ENCODE results near the gene TAOK3. TPM values are rescaled to one million over a fixed set of nuclear protein-coding genes. Genes with fewer than 3 reads are reported as not detected.

Gene TAOK3
- total RNA-seq, 1 donor from 2014 or later = 57.8 TPM

- DNase-seq (ENCODE audit: low read depth) = no peak
Measured at GRCh38 chr12:118212606-118213005, 160.1 kb downstream of the TAOK3 start.

GRCh38 chr12:118206107-118206412, 166.6 kb downstream of the TAOK3 start:
- no peak for DNase-seq (ENCODE audit: low read depth)

GRCh38 chr12:118193958-118194357, 178.7 kb downstream of the TAOK3 start:
- no peak for DNase-seq (ENCODE audit: low read depth)

DNA sequence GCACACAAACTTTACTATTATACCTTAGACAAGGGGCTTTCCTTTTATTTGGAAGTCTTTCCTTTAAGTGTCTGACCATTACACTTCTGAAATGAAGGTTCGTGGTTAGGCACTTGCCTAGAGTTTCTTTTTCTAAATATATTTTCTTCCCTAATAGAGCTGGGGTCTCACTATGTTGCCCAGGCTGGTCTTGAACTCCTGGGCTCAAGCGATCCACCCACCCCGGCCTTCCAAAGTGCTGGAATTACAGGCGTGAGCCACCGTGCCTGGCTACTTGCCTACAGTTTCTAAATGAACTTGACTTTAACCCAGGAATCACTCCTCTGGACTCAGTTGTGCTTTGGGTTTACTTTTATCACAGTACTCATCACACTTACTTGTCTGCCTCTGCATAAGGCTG, 179.2 kb downstream of the TAOK3 start:
- no peak for DNase-seq (ENCODE audit: low read depth)

- DNase-seq (ENCODE audit: low read depth) = peak; percentile 48
Measured at GRCh38 chr12:118190266-118190665, 182.4 kb downstream of the TAOK3 start.

GRCh38 chr12:118189741-118190191, 182.9 kb downstream of the TAOK3 start:
- peak; percentile 37 for DNase-seq (ENCODE audit: low read depth)

DNA sequence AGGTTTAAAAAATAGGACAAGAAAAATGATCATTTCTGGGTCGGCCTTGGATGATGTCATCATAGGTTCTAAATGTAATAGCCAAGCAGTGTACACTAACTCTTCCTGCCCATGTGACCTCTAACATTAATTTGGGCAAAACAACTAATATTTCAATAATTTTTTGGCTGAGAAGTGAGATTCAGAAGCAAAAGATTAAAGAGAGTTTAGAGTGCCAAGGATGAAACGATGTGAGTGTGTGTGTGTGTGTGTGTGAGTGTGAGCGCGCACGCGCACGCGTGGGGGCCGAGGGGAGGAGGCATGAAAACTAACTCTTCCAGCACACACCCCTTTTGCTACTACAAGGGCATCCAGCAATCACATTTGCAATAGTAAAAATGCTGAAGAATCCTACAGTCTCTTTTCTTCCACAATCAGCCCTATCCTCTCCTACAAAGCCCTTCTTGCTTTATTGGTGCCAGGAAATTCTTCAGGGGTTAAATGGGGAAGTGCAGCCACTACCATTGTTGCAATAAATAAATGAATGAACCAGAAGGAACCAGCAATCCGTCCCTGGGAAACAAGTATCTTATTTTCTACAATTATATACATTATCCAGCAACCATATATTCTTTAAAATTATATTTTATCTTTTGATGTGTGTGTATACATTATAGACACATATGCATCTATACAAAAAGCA, 183.9 kb downstream of the TAOK3 start:
- DNase-seq (ENCODE audit: low read depth) = no peak

- no peak for DNase-seq (ENCODE audit: low read depth)
Measured at GRCh38 chr12:118187751-118188435, 184.8 kb downstream of the TAOK3 start.

GRCh38 chr12:118185602-118186397, 186.9 kb downstream of the TAOK3 start:
- DNase-seq (ENCODE audit: low read depth) = no peak

- DNase-seq (ENCODE audit: low read depth) = no peak
Measured at GRCh38 chr12:118183711-118184110, 189.0 kb downstream of the TAOK3 start.

GRCh38 chr12:118183155-118183554, 189.6 kb downstream of the TAOK3 start:
- DNase-seq (ENCODE audit: low read depth) = no peak

- no peak for DNase-seq (ENCODE audit: low read depth)
Measured at GRCh38 chr12:118175823-118176447, 196.8 kb downstream of the TAOK3 start.

GRCh38 chr12:118166946-118167345, 205.8 kb downstream of the TAOK3 start:
- no peak for DNase-seq (ENCODE audit: low read depth)

GRCh38 chr12:118164798-118165486, 207.8 kb downstream of the TAOK3 start:
- DNase-seq (ENCODE audit: low read depth) = peak; percentile 37

DNA sequence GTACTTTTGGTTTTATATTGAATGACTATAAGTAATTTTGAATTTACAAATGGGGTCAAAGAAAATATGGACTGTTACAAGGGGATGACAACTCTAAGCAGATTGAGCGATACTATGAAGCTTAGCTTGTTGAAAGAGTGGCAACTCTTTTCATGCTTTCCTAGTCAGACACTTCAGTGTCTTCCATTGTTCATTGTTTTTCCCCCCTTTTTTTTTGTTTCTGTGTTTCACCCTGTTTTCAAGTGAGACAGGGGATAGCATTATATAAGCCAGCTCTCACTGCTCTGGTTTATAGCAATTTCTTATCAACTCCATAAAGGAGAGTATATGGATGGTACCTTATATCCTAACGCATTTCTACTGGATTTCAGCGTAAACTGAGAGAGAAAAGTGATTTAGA, 212.2 kb downstream of the TAOK3 start:
- no peak for DNase-seq (ENCODE audit: low read depth)

DNA sequence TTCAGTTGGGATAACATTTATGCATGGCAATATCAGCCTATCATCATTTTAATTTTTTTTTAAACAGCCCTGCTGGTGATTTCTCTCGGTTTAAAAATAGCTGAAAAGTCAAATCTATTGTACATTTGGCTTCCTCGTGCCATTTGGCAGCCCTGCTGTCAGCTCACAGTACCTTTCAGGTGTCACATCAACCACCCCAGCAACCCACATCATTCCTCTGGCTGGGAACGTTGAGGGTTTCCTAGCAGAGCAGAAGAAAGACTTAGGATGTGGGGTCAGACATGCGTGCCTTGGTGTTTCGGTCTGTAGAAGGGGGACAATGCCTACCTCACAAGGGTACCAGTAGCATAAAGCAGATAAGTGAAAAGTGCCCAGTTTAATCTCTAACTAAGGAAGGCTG, 221.0 kb downstream of the TAOK3 start:
- no peak for DNase-seq (ENCODE audit: low read depth)

- DNase-seq (ENCODE audit: low read depth) = no peak
Measured at GRCh38 chr12:118150625-118151024, 222.1 kb downstream of the TAOK3 start.

- DNase-seq (ENCODE audit: low read depth) = no peak
Measured at GRCh38 chr12:118148287-118148686, 224.4 kb downstream of the TAOK3 start.

- DNase-seq (ENCODE audit: low read depth) = no peak
Measured at GRCh38 chr12:118145798-118146156, 226.9 kb downstream of the TAOK3 start.

DNA sequence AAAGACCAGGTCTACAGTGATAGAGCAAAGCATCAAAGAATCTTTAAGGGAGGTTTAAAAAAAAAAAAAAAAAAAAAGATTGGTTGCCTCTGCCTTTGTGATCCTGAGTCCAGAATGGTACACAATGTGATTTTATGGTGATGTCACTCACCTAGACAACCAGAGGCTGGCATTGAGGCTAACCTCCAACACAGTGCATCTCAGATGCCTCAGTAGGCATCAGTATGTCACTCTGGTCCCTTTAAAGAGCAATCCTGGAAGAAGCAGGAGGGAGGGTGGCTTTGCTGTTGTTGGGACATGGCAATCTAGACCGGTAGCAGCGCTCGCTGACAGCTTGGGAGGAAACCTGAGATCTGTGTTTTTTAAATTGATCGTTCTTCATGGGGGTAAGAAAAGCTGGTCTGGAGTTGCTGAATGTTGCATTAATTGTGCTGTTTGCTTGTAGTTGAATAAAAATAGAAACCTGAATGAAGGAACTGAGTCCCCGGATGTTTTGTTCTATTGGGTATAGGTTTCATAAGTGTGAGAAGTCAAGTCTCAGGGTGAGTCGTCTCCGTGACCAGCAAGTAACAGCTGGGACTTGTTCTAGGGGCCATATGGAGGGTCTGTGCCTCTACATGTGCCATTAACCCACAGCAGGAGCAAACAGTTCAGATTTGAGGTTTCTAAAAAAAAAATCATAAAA, 227.5 kb downstream of the TAOK3 start:
- DNase-seq (ENCODE audit: low read depth) = no peak

DNA sequence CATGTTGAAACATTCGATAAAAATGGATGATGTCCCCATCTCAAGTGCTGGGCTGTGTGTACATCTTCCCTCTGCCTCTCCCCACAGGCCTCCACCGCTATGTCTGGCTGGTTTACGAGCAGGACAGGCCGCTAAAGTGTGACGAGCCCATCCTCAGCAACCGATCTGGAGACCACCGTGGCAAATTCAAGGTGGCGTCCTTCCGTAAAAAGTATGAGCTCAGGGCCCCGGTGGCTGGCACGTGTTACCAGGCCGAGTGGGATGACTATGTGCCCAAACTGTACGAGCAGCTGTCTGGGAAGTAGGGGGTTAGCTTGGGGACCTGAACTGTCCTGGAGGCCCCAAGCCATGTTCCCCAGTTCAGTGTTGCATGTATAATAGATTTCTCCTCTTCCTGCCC, 228.2 kb downstream of the TAOK3 start:
- DNase-seq (ENCODE audit: low read depth) = no peak
